Measurements from ENCODE around the gene PEX7.

DNA sequence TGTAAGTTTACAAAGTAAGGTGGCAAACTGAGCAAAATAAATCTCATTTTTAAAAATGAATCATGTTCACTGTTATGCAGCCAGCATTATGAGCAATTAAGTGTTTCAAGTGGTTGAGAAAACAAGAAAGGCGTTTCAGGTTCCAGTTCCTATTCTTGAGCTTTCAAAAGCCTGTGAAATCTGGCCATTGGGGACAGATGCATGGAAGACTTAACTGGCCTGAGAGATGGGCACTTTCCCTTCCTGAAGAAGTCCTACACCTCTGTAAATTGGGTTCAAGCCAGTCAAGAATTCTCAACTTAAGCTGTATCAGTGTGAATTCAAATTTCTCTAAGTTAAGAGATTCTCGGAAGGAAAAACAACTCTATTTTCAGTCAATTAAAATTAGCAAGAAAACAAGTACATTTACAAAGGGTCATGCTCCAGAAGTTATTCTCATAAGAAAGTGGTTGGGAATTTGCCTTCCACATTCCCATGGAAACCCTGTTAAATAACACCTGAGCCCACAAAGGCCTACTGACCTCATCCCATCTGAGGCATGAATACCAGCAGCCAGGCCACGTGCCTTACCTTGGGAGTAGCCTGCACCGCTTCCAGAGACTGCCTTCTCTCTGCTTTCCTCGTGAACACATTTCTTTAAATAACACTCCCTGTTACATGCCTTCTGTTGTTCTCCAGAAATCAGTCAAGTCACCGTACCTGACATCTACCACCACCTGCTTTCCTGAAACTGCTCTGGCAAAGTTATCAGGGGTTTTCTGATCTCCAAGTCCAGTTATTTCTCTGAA, 49.5 kb upstream of the PEX7 start:
- TF ChIP-seq, protein P1, sequence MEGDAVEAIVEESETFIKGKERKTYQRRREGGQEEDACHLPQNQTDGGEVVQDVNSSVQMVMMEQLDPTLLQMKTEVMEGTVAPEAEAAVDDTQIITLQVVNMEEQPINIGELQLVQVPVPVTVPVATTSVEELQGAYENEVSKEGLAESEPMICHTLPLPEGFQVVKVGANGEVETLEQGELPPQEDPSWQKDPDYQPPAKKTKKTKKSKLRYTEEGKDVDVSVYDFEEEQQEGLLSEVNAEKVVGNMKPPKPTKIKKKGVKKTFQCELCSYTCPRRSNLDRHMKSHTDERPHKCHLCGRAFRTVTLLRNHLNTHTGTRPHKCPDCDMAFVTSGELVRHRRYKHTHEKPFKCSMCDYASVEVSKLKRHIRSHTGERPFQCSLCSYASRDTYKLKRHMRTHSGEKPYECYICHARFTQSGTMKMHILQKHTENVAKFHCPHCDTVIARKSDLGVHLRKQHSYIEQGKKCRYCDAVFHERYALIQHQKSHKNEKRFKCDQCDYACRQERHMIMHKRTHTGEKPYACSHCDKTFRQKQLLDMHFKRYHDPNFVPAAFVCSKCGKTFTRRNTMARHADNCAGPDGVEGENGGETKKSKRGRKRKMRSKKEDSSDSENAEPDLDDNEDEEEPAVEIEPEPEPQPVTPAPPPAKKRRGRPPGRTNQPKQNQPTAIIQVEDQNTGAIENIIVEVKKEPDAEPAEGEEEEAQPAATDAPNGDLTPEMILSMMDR (IDR thresholded peaks at IDR 0.05 in 2 of 3, conservative IDR thresholded peaks at IDR 0.05 in 1 of 3; ENCODE audit: borderline replicate concordance in 1 of 3, insufficient read depth in 1 of 3, low read depth in 2 of 3, low read length in 2 of 3), result no peak
- no peak for TF ChIP-seq POLR2A (IDR thresholded peaks at IDR 0.05; ENCODE audit: borderline replicate concordance, extremely low read depth, insufficient read depth, insufficient read length)

Measured in HCT116 (cell line).